ENCODE results near the gene LCE2A.

GRCh38 chr1:152656459-152656858, 41.7 kb upstream of the LCE2A start:
- TF ChIP-seq CTCF (IDR thresholded peaks at IDR 0.05) (no peak), POLR2A (IDR thresholded peaks at IDR 0.05) (no peak)
